T-helper 17 cell (primary cell): ENCODE data around the gene MKLN1. TPM values are rescaled to one million over a fixed set of nuclear protein-coding genes. Genes with fewer than 3 reads are reported as not detected.
"Not testable (repeated sequence)": the region's sequence is repeated elsewhere in the genome, so short reads cannot be mapped to it uniquely, and the experiment has no call there.

ENCODE experiments used
- ATAC-seq: fragments of 150-1000 bp; cut with Tn5 transposase; 2 replicates; pipeline ENCODE4 v1.10.0; 2021; ENCODE audit warnings: mild to moderate bottlenecking, moderate library complexity
- DNase-seq, 3 donors: peaks; one replicate each; pipeline versions ENCODE4 v3.0.0 to v3.0.0-alpha.2; 2020 to 2021
- H3K9me3 ChIP-seq: one replicate; pipeline ENCODE4 v1.7.0; 2013; ENCODE audit warnings: low read length, mild to moderate bottlenecking; ENCODE audit not compliant: control insufficient read depth, poor library complexity, severe bottlenecking
- H3K27ac Mint-ChIP-seq: one replicate; pipeline ENCODE4 v1.8.0; 2022; ENCODE audit warnings: mild to moderate bottlenecking, moderate library complexity, mixed read lengths
- H3K27me3 Mint-ChIP-seq: one replicate; pipeline ENCODE4 v1.8.0; 2022; ENCODE audit warnings: mixed read lengths
- H3K36me3 Mint-ChIP-seq: one replicate; pipeline ENCODE4 v1.8.0; 2022; ENCODE audit warnings: low read depth, mixed read lengths
- H3K4me1 Mint-ChIP-seq: one replicate; pipeline ENCODE4 v1.8.0; 2022; ENCODE audit warnings: mild to moderate bottlenecking, mixed read lengths
- H3K4me3 Mint-ChIP-seq: one replicate; pipeline ENCODE4 v1.8.0; 2022; ENCODE audit warnings: mild to moderate bottlenecking, moderate library complexity, mixed read lengths
- total RNA-seq, 4 donors: library from RNA in 2 of 4; stranded (reverse) in 2 of 4; gene quantifications; one replicate each; pipeline ENCODE4 v1.2.3 and lab custom pipeline; 2022 to 2026

The MKLN1 gene
- total RNA-seq, 2 donors from 2014 or later, result 46.5 to 51.1 TPM

- ATAC-seq (no peak), DNase-seq (no peak)
- Mint-ChIP-seq H3K4me3 (no peak overlapping the region), H3K4me1 (peaks cover 6% of the 10 kb centered on the region), H3K27me3 (no peaks in the 10 kb centered on the region), H3K27ac (no peak overlapping the region), H3K36me3 (peaks cover 2% of the 10 kb centered on the region)
- H3K9me3 ChIP-seq, result no peaks in the 10 kb centered on the region
These were observed 27.6 kb upstream of the MKLN1 start for GRCh38 chr7:131300078-131300477.

GRCh38 chr7:131300572-131301466 is 26.9 kb upstream of the MKLN1 start:
- H3K4me1 Mint-ChIP-seq, result peaks cover 6% of the 10 kb centered on the region
- H3K27ac Mint-ChIP-seq, result no peak overlapping the region
- ATAC-seq (no peak), DNase-seq (no peak)
- H3K27me3 Mint-ChIP-seq, result no peaks in the 10 kb centered on the region
- H3K4me3 Mint-ChIP-seq, result no peak overlapping the region
- no peaks in the 10 kb centered on the region for H3K9me3 ChIP-seq
- peaks cover 2% of the 10 kb centered on the region for H3K36me3 Mint-ChIP-seq

GRCh38 chr7:131302446-131302845 is 25.2 kb upstream of the MKLN1 start:
- Mint-ChIP-seq H3K27me3 (no peaks in the 10 kb centered on the region), H3K36me3 (peaks cover 2% of the 10 kb centered on the region), H3K27ac (no peak overlapping the region), H3K4me1 (peaks cover 6% of the 10 kb centered on the region), H3K4me3 (no peak overlapping the region)
- no peak for DNase-seq
- ATAC-seq, result no peak
- no peaks in the 10 kb centered on the region for H3K9me3 ChIP-seq

- Mint-ChIP-seq H3K27me3 (no peaks in the 10 kb centered on the region), H3K4me3 (no peak overlapping the region), H3K36me3 (peaks cover 2% of the 10 kb centered on the region), H3K4me1 (peaks cover 6% of the 10 kb centered on the region), H3K27ac (no peak overlapping the region)
- ATAC-seq, result peak; percentile 59
- no peaks in the 10 kb centered on the region for H3K9me3 ChIP-seq
- peak in 1 of 3 donors; percentile 12 for DNase-seq
These were observed 24.6 kb upstream of the MKLN1 start for GRCh38 chr7:131302876-131303707.

GRCh38 chr7:131305152-131305551 is 22.5 kb upstream of the MKLN1 start:
- ATAC-seq, result no peak
- Mint-ChIP-seq H3K4me1 (peaks cover under 1% of the 10 kb centered on the region), H3K27ac (no peak overlapping the region), H3K27me3 (no peaks in the 10 kb centered on the region), H3K4me3 (no peak overlapping the region), H3K36me3 (peaks cover under 1% of the 10 kb centered on the region)
- no peak for DNase-seq
- H3K9me3 ChIP-seq, result no peaks in the 10 kb centered on the region

- not testable (repeated sequence) for DNase-seq, ATAC-seq, H3K36me3 Mint-ChIP-seq, H3K27ac Mint-ChIP-seq, H3K4me1 Mint-ChIP-seq, H3K4me3 Mint-ChIP-seq, H3K9me3 ChIP-seq, H3K27me3 Mint-ChIP-seq
These were observed 21.6 kb upstream of the MKLN1 start for GRCh38 chr7:131306041-131306440.

GRCh38 chr7:131306777-131307176 is 20.9 kb upstream of the MKLN1 start:
- no peaks in the 10 kb centered on the region for H3K36me3 Mint-ChIP-seq
- H3K4me1 Mint-ChIP-seq, result no peaks in the 10 kb centered on the region
- no peak for DNase-seq
- H3K27me3 Mint-ChIP-seq, result no peaks in the 10 kb centered on the region
- no peak overlapping the region for H3K27ac Mint-ChIP-seq
- no peaks in the 10 kb centered on the region for H3K9me3 ChIP-seq
- H3K4me3 Mint-ChIP-seq, result no peak overlapping the region
- no peak for ATAC-seq

GRCh38 chr7:131307627-131308026 is 20.0 kb upstream of the MKLN1 start:
- no peaks in the 10 kb centered on the region for H3K36me3 Mint-ChIP-seq
- ATAC-seq (no peak), DNase-seq (no peak)
- H3K4me3 Mint-ChIP-seq, result no peak overlapping the region
- H3K27me3 Mint-ChIP-seq, result no peaks in the 10 kb centered on the region
- H3K9me3 ChIP-seq, result no peaks in the 10 kb centered on the region
- H3K4me1 Mint-ChIP-seq, result no peaks in the 10 kb centered on the region
- H3K27ac Mint-ChIP-seq, result no peak overlapping the region

GRCh38 chr7:131312838-131313237 is 14.8 kb upstream of the MKLN1 start:
- Mint-ChIP-seq H3K27ac (no peak overlapping the region), H3K4me3 (no peak overlapping the region), H3K36me3 (peaks cover 5% of the 10 kb centered on the region), H3K27me3 (peaks cover 7% of the 10 kb centered on the region), H3K4me1 (no peaks in the 10 kb centered on the region)
- DNase-seq (no peak), ATAC-seq (no peak)
- H3K9me3 ChIP-seq, result peaks cover 5% of the 10 kb centered on the region

- H3K36me3 Mint-ChIP-seq, result peaks cover 9% of the 10 kb centered on the region
- H3K27ac Mint-ChIP-seq, result no peak overlapping the region
- no peaks in the 10 kb centered on the region for H3K9me3 ChIP-seq
- H3K27me3 Mint-ChIP-seq, result no peaks in the 10 kb centered on the region
- peaks cover 23% of the 10 kb centered on the region for H3K4me1 Mint-ChIP-seq
- no peak overlapping the region for H3K4me3 Mint-ChIP-seq
- no peak for ATAC-seq
- DNase-seq, result no peak
These were observed 7.1 kb upstream of the MKLN1 start for GRCh38 chr7:131320603-131321002.

GRCh38 chr7:131321656-131322055 is 6.0 kb upstream of the MKLN1 start:
- Mint-ChIP-seq H3K4me1 (peaks cover 29% of the 10 kb centered on the region), H3K27ac (no peak overlapping the region), H3K36me3 (peaks cover 8% of the 10 kb centered on the region), H3K4me3 (no peak overlapping the region), H3K27me3 (no peaks in the 10 kb centered on the region)
- no peak for DNase-seq
- no peaks in the 10 kb centered on the region for H3K9me3 ChIP-seq
- no peak for ATAC-seq

GRCh38 chr7:131322061-131322460 is 5.6 kb upstream of the MKLN1 start:
- Mint-ChIP-seq H3K4me1 (peaks cover 33% of the 10 kb centered on the region), H3K27me3 (no peaks in the 10 kb centered on the region), H3K27ac (no peak overlapping the region), H3K36me3 (peaks cover 4% of the 10 kb centered on the region), H3K4me3 (no peak overlapping the region)
- ATAC-seq, result no peak
- no peak for DNase-seq
- no peaks in the 10 kb centered on the region for H3K9me3 ChIP-seq

GRCh38 chr7:131322861-131323260 is 4.8 kb upstream of the MKLN1 start:
- Mint-ChIP-seq H3K4me1 (peaks cover 36% of the 10 kb centered on the region), H3K27ac (no peak overlapping the region)

More at GRCh38 chr7:131322861-131323260, 4.8 kb upstream of the MKLN1 start:
- Mint-ChIP-seq H3K4me3 (no peak overlapping the region), H3K27me3 (no peaks in the 10 kb centered on the region), H3K36me3 (peaks cover 5% of the 10 kb centered on the region)
- ATAC-seq (no peak), DNase-seq (no peak)
- no peaks in the 10 kb centered on the region for H3K9me3 ChIP-seq
